ENCODE data around the gene MAP1S. TPM values are rescaled to one million over a fixed set of nuclear protein-coding genes. Genes with fewer than 3 reads are reported as not detected.

The MAP1S gene
- total and polyA plus RNA-seq, 2 of the 13 experiments (the other 11 are each of a cell fraction or from before 2014, with no cell fraction given) = 3.8 to 7.3 TPM

GRCh38 chr19:17681505-17682125 is 37.7 kb upstream of the MAP1S start:
- intact Hi-C loops (cut with micrococcal nuclease; ENCODE audit: unreplicated experiment) = no loop called here
- Histone ChIP-seq H3K9ac (ENCODE audit: insufficient read depth, low read depth, low read length) (no peak overlapping the region), H3K27ac (ENCODE audit: extremely low read length, insufficient read depth, low read length) (no peak overlapping the region), H3K4me1 (ENCODE audit: insufficient read depth, low read length) (no peaks in the 10 kb centered on the region), H3K9me3 (ENCODE audit: low read length) (no peaks in the 10 kb centered on the region), H3K79me2 (ENCODE audit: insufficient read depth, low read length) (no peaks in the 10 kb centered on the region), H4K20me1 (ENCODE audit: insufficient read depth, low read length) (no peaks in the 10 kb centered on the region), H3K4me2 (ENCODE audit: low read depth, low read length) (no peak overlapping the region), H3K36me3 (replicated peaks in 1 of 2; ENCODE audit: control insufficient read depth in 1 of 2, insufficient read depth in 2 of 2, low read length in 2 of 2) (no peaks in the 10 kb centered on the region), H3K4me3 (replicated peaks in 1 of 3; ENCODE audit: insufficient read depth in 1 of 3, low read depth in 2 of 3, low read length in 3 of 3) (no peak overlapping the region), H3K27me3 (ENCODE audit: control insufficient read depth in 1 of 2, insufficient read depth in 2 of 2, low read length in 2 of 2) (peaks cover 3 to 12% of the 10 kb centered on the region in 2 experiments; a peak in 3 of 5 replicates), H2AFZ (ENCODE audit: low read length) (no peak overlapping the region)
- peak; percentile 47; the same call in 1 of the 3 replicates for ATAC-seq
- ChIA-PET CTCF (ENCODE audit: low intra/inter-chr PET ratio, low total read pairs) (no interaction called here), POLR2A (no interaction called here)
- BruUV-seq (replicated peaks) = no TSS peak
- DNase-seq (ENCODE audit: low spot score) = no peak
- in situ Hi-C loops (cut with HindIII; ENCODE audit: extremely low pct_ligation_motif_present, low pct_unique_long_range_greater_than_20kb) = no loop called here
- no peak for FAIRE-seq
- 37% methylated on average over 17 of the region's 25 CpGs for WGBS (ENCODE audit: low lambda C conversion rate)
- TF ChIP-seq NKX3-1 (CRISPR knock-in tag; IDR thresholded peaks at IDR 0.05) = 0 out of 2 replicates have a peak, but pooled peaks have one; percentile 52
- TF ChIP-seq U2AF1 (optimal IDR thresholded peaks at IDR 0.05; ENCODE audit: low read depth, low read length) = no peak
- TF ChIP-seq ZGPAT (CRISPR knock-in tag; IDR thresholded peaks at IDR 0.05) = 0 out of 2 replicates have a peak, but pooled peaks have one; percentile 19
- no peak for TF ChIP-seq FOXC1 (CRISPR knock-in tag; IDR thresholded peaks at IDR 0.05; ENCODE audit: borderline replicate concordance)
- peak; percentile 65; the same call in 1 of the 2 replicates for TF ChIP-seq HOXA5 (CRISPR knock-in tag; IDR thresholded peaks at IDR 0.05)
- TF ChIP-seq ZNF574 (CRISPR knock-in tag; IDR thresholded peaks at IDR 0.05) = 0 out of 2 replicates have a peak, but pooled peaks have one; percentile 12
- peak; percentile 48; the same call in 1 of the 2 replicates for TF ChIP-seq KLF11 (CRISPR knock-in tag; IDR thresholded peaks at IDR 0.05)
- TF ChIP-seq ZSCAN9 (CRISPR knock-in tag; IDR thresholded peaks at IDR 0.05; ENCODE audit: borderline replicate concordance) = peak; percentile 46; the same call in 1 of the 2 replicates
- TF ChIP-seq EZH2 (conservative IDR thresholded peaks at IDR 0.05; ENCODE audit: low read depth, low read length) = no peak
- TF ChIP-seq THAP8 (CRISPR knock-in tag; IDR thresholded peaks at IDR 0.05; ENCODE audit: borderline replicate concordance) = no peak
- 0 out of 2 replicates have a peak, but pooled peaks have one; percentile 52 for TF ChIP-seq HBP1 (CRISPR knock-in tag; IDR thresholded peaks at IDR 0.05; ENCODE audit: low read depth)
- peak; percentile 86; the same call in 1 of the 2 replicates for TF ChIP-seq SATB2 (CRISPR knock-in tag; IDR thresholded peaks at IDR 0.05)
- TF ChIP-seq TSC22D2 (CRISPR knock-in tag; IDR thresholded peaks at IDR 0.05; ENCODE audit: borderline replicate concordance) = 0 out of 2 replicates have a peak, but pooled peaks have one; percentile 68
- TF ChIP-seq ATF2 (CRISPR knock-in tag; IDR thresholded peaks at IDR 0.05) = peak; percentile 58; the same call in 1 of the 2 replicates
